ENCODE data around the gene GOLGA6L10.
"Not testable (repeated sequence)": the region's sequence is repeated elsewhere in the genome, so short reads cannot be mapped to it uniquely, and the experiment has no call there.

The GOLGA6L10 gene

GRCh38 chr15:82338573-82338972 lies 10.7 kb downstream of the GOLGA6L10 start:
- DNase-seq: not testable (repeated sequence)

- DNase-seq: peak; percentile 33
Observed at GRCh38 chr15:82338053-82338452, 11.2 kb downstream of the GOLGA6L10 start.

GRCh38 chr15:82337051-82337450 lies 12.2 kb downstream of the GOLGA6L10 start:
- not testable (repeated sequence) for DNase-seq

- peak; percentile 30 for DNase-seq
Observed at GRCh38 chr15:82336180-82336647, 13.1 kb downstream of the GOLGA6L10 start.

GRCh38 chr15:82335006-82335405 lies 14.3 kb downstream of the GOLGA6L10 start:
- peak; percentile 29 for DNase-seq

- peak; percentile 36 for DNase-seq
Observed at GRCh38 chr15:82334554-82334932, 14.7 kb downstream of the GOLGA6L10 start.

GRCh38 chr15:82333603-82334553 lies 15.4 kb downstream of the GOLGA6L10 start:
- peak; percentile 30 for DNase-seq

GRCh38 chr15:82332711-82333602 lies 16.3 kb downstream of the GOLGA6L10 start:
- DNase-seq: peak; percentile 36

- DNase-seq: peak; percentile 18
Observed at GRCh38 chr15:82331576-82332304, 17.5 kb downstream of the GOLGA6L10 start.

- peak; percentile 23 for DNase-seq
Observed at GRCh38 chr15:82330921-82331320, 18.4 kb downstream of the GOLGA6L10 start.

GRCh38 chr15:82329039-82329438 lies 20.2 kb downstream of the GOLGA6L10 start:
- not testable (repeated sequence) for DNase-seq

- not testable (repeated sequence) for DNase-seq
Observed at GRCh38 chr15:82327372-82327771, 21.9 kb downstream of the GOLGA6L10 start.

- peak; percentile 22 for DNase-seq
Observed at GRCh38 chr15:82326896-82327295, 22.4 kb downstream of the GOLGA6L10 start.

- DNase-seq: not testable (repeated sequence)
Observed at GRCh38 chr15:82325646-82326045, 23.6 kb downstream of the GOLGA6L10 start.

- DNase-seq: not testable (repeated sequence)
Observed at GRCh38 chr15:82324831-82325230, 24.4 kb downstream of the GOLGA6L10 start.

GRCh38 chr15:82322488-82322887 lies 26.8 kb downstream of the GOLGA6L10 start:
- DNase-seq: not testable (repeated sequence)

- DNase-seq: not testable (repeated sequence)
Observed at GRCh38 chr15:82320861-82321260, 28.4 kb downstream of the GOLGA6L10 start.

- DNase-seq: not testable (repeated sequence)
Observed at GRCh38 chr15:82319522-82320278, 29.6 kb downstream of the GOLGA6L10 start.

- DNase-seq: not testable (repeated sequence)
Observed at GRCh38 chr15:82318281-82318680, 31.0 kb downstream of the GOLGA6L10 start.

GRCh38 chr15:82317516-82317915 lies 31.8 kb downstream of the GOLGA6L10 start:
- DNase-seq: not testable (repeated sequence)

- DNase-seq: no peak
Observed at GRCh38 chr15:82317091-82317489, 32.2 kb downstream of the GOLGA6L10 start.
